AG04449 (cell line): ENCODE data around the gene OR5H14.

Experiments used
- CTCF ChIA-PET: fragments of 350-600 bp; formaldehyde crosslinking; extraction: SDS; loops from one replicate; lab custom pipeline; 2021; ENCODE audit warnings: antibody characterized with exemption; lab: Yijun Ruan, JAX
- POLR2A ChIA-PET: fragments of 400-600, 350-600 bp; formaldehyde crosslinking; extraction: SDS; loops from one replicate; lab custom pipeline; 2020; ENCODE audit warnings: antibody characterized with exemption, inconsistent platforms; lab: Yijun Ruan, JAX
- DNase-seq: peaks from one replicate; pipeline ENCODE4 v3.0.0-alpha.2; 2010; ENCODE audit warnings: low read depth, low spot score
- H3K4me3 ChIP-seq: 2 replicates; pipeline ENCODE4 v1.5.1; 2011; ENCODE audit warnings: low read depth, mild to moderate bottlenecking, control low read depth, low read length
- TF ChIP-seq, protein P1 (sequence below): IDR thresholded peaks from one replicate; pipeline ENCODE4 v1.5.1; 2011; ENCODE audit warnings: mild to moderate bottlenecking, moderate library complexity, low read length, control low read depth, inconsistent platforms; ENCODE audit not compliant: insufficient read depth; ENCODE audit errors: missing control alignments

The OR5H14 gene

DNA sequence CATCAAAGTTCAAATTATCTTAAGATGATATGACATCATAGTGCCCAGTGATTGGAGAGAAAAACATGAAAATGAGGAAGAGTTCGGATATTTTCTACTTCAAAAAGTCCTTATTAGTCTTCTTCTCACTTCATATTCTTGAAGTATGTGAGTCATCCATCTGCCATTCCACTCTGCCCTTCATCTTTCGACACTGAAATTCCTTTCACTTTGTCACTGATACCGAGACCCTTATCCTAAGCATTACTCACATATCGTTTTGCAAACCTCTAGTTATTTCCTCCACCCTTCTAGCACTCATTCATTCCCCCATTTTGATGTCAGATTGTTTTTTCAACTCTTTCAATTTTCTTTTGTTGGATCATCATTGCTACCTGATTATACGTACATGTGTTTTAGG, 4.0 kb downstream of the OR5H14 start:
- DNase-seq = no peak
- CTCF ChIA-PET = no interaction called here
- TF ChIP-seq, protein P1, sequence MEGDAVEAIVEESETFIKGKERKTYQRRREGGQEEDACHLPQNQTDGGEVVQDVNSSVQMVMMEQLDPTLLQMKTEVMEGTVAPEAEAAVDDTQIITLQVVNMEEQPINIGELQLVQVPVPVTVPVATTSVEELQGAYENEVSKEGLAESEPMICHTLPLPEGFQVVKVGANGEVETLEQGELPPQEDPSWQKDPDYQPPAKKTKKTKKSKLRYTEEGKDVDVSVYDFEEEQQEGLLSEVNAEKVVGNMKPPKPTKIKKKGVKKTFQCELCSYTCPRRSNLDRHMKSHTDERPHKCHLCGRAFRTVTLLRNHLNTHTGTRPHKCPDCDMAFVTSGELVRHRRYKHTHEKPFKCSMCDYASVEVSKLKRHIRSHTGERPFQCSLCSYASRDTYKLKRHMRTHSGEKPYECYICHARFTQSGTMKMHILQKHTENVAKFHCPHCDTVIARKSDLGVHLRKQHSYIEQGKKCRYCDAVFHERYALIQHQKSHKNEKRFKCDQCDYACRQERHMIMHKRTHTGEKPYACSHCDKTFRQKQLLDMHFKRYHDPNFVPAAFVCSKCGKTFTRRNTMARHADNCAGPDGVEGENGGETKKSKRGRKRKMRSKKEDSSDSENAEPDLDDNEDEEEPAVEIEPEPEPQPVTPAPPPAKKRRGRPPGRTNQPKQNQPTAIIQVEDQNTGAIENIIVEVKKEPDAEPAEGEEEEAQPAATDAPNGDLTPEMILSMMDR = no peak
- no peak overlapping the region for H3K4me3 ChIP-seq
- POLR2A ChIA-PET = no interaction called here

DNA sequence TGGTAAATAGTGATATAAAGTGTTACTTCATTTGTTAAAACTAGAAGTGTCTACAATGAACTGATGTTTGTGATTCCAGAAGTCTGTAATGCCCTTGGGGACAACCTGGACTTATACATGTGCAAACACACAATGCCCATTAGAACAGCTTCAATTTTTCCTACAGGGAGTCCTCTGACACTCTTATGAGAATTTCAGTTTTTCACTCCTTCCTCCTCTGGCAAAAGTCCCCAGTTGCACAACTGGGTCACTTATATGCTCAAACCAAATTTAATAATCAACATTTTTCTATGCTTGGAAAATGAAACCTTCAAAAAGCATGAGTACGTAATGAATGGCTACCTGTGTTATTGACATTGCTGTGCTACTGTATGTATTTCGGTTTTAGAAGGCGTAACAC, 19.1 kb downstream of the OR5H14 start, which contains the start of gene OR5H15:
Gene OR5H15, plus strand, starts transcription at position 301 of the 400 bp plus-strand sequence. CDS start 2,004 bp downstream, outside the sequence.
- no peak within 1 kb of the TSS for H3K4me3 ChIP-seq
- CTCF ChIA-PET = no interaction called here
- POLR2A ChIA-PET = no interaction called here
- no peak for DNase-seq
- TF ChIP-seq, protein P1 = no peak

DNA sequence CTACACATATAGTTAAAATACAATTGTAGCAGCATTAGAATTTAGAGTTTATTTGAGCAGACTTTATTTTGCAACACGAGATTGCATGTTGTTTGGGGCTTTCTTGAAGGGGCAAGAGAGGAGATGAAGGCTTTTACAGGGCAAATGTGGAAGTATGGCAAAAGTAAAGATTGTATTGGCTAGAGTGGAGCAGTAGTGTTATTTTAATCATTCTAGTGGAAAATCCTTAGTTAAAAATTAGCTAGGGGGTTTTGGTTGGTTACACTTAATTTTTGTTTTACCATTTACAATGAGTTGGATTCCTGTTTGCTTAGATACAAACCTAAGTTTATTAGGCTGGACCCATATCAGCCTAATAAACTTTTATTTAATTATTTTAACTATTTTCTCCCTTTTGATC, 23.8 kb downstream of the OR5H14 start:
- TF ChIP-seq, protein P1 = no peak
- ChIA-PET POLR2A (no interaction called here), CTCF (no interaction called here)
- no peak overlapping the region for H3K4me3 ChIP-seq
- no peak for DNase-seq

DNA sequence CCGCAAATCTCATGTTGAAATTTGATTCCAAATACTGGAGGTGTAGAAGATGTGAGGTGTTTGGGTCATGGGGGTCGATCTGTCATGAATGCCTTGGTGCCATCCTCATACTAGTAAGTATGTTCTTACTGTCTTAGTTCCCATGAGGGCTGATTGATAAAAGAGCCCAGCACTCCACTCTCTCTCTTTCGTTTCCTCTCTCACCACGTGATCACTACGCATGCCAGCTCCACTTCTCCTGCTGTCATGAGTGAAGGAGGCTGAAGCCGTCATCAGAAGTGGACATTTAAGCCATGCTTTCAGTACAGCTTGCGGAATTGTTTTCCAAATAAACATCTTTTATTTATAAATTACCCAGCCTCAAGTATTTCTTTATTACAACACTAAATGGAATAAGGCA, 25.3 kb downstream of the OR5H14 start:
- TF ChIP-seq, protein P1 = no peak
- ChIA-PET CTCF (interaction anchor here (0.8 kb wide), 1 partner anchor 133 kb away, joined by 3 read pairs; no protein-coding TSS in a partner anchor), POLR2A (no interaction called here)
- DNase-seq = no peak
- H3K4me3 ChIP-seq = no peak overlapping the region

DNA sequence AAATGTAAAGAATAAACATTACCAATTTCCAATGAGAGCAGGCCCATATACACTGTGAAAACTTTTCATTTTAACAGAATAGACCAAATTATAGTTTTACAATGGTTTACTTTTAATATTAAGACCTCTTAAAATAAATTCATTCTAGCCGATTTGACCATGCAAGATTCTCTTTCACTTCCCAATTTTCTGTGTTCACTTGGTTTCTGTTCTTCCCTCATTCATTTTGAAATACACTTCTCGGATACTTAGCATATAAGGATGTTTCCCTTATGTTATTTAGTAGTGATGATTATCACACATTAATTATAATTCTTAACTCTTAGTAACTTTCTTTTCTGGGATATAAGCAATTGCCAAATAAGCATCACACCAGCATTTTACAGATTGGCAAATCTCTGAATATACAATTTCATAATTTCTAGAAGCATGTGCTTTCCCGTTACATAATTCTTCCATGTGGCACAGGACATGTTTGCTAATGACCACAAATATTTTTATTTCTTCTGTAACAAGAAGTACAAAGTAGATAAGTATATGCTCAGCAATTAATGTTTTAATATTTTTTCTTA, 33.1 kb downstream of the OR5H14 start:
- no peak for DNase-seq
- H3K4me3 ChIP-seq = no peak overlapping the region
- POLR2A ChIA-PET = no interaction called here
- TF ChIP-seq, protein P1 = no peak
- CTCF ChIA-PET = no interaction called here

DNA sequence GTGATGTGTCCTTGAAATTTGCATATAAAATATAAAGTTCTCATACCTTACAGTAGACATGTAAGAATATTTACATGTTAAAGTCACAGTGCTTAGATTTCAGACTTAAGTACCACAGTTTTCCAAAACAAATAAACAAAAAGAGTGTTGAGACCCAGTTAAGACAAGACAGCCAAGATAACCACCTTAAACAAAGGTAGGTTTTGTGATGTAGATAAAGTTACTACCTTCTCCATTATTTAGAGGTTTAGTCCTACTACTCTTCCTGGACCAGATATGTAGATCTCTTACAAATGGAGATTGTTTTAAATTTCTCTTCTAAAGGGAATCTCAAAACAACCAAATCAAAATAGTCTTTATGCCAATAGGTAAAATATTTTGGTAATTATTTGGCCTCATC, 34.9 kb downstream of the OR5H14 start:
- no peak overlapping the region for H3K4me3 ChIP-seq
- ChIA-PET POLR2A (no interaction called here), CTCF (no interaction called here)
- DNase-seq = no peak
- TF ChIP-seq, protein P1 = no peak
